Activated effector memory CD4-positive, alpha-beta T cell treated with anti-CD3 and anti-CD28 coated beads, Interleukin-2, amount 50 U/mL, for 16 hours (primary cell): ENCODE data around the gene GALT.
A peak's percentile ranks its signal among the peaks of the same experiment; 100 is the strongest.

Experiments
- DNase-seq: peaks from one replicate; pipeline ENCODE4 v3.0.0-alpha.2; 2020

Gene GALT

GRCh38 chr9:34652602-34653000, 6.1 kb downstream of the GALT start:
- DNase-seq: no peak

- no peak for DNase-seq
Measured at GRCh38 chr9:34653151-34654072, 6.9 kb downstream of the GALT start.

- no peak for DNase-seq
Measured at GRCh38 chr9:34654323-34655051, 8.0 kb downstream of the GALT start.

- DNase-seq: no peak
Measured at GRCh38 chr9:34655394-34655793, 8.9 kb downstream of the GALT start.

- no peak for DNase-seq
Measured at GRCh38 chr9:34656992-34657391, 10.5 kb downstream of the GALT start.

- DNase-seq: no peak
Measured at GRCh38 chr9:34658461-34658860, 12.0 kb downstream of the GALT start.

- no peak for DNase-seq
Measured at GRCh38 chr9:34659592-34660253, 13.2 kb downstream of the GALT start.

GRCh38 chr9:34662526-34663302, 16.2 kb downstream of the GALT start, which contains the start of gene CCL27:
TSS of gene CCL27 (minus strand) at chr9:34662657. CDS start at chr9:34662633, 24 bp downstream.
- DNase-seq: no peak

- peak; percentile 71 for DNase-seq
Measured at GRCh38 chr9:34663303-34663605, 16.8 kb downstream of the GALT start.

GRCh38 chr9:34664281-34665066, 18.0 kb downstream of the GALT start:
- DNase-seq: peak; percentile 91

- no peak for DNase-seq
Measured at GRCh38 chr9:34665067-34665380, 18.5 kb downstream of the GALT start.

- peak; percentile 95 for DNase-seq
Measured at GRCh38 chr9:34665381-34666250, 19.1 kb downstream of the GALT start.

GRCh38 chr9:34669809-34670562, 23.5 kb downstream of the GALT start:
- DNase-seq: no peak

GRCh38 chr9:34671307-34671706, 24.8 kb downstream of the GALT start:
- no peak for DNase-seq

- no peak for DNase-seq
Measured at GRCh38 chr9:34674440-34674839, 28.0 kb downstream of the GALT start.

GRCh38 chr9:34675048-34675714, 28.7 kb downstream of the GALT start:
- DNase-seq: peak; percentile 85

GRCh38 chr9:34675869-34676268, 29.4 kb downstream of the GALT start:
- DNase-seq: no peak

GRCh38 chr9:34684145-34684544, 37.7 kb downstream of the GALT start:
- peak; percentile 65 for DNase-seq

- no peak for DNase-seq
Measured at GRCh38 chr9:34684816-34685215, 38.3 kb downstream of the GALT start.

- no peak for DNase-seq
Measured at GRCh38 chr9:34685591-34685990, 39.1 kb downstream of the GALT start.
